Sigmoid colon (tissue), 4 donors: ENCODE results near the gene RPP30.

ENCODE experiments used
- CTCF ChIP-seq, 4 experiments: fragments of 450-650 bp in 3 of 4; fragments of 200-600 bp in 1 of 4; IDR thresholded peaks; one replicate each; pipeline ENCODE4 v1.5.1; 2016 to 2019; ENCODE audit warnings: antibody characterized with exemption in 4 of 4, mild to moderate bottlenecking in 3 of 4, moderate library complexity in 2 of 4
- POLR2A ChIP-seq, 2 donors: fragments of 450-650 bp; IDR thresholded peaks; one replicate each; pipeline ENCODE4 v1.6.1; 2016; ENCODE audit warnings: antibody characterized with exemption in 2 of 2, mild to moderate bottlenecking in 2 of 2, moderate library complexity in 2 of 2
- POLR2AphosphoS5 ChIP-seq, 4 donors: sonication (generic); formaldehyde crosslinking; IDR thresholded peaks; one replicate each; pipeline ENCODE4 v1.6.1; 2017; ENCODE audit warnings: antibody characterized with exemption in 4 of 4

- TF ChIP-seq POLR2A (IDR thresholded peaks at IDR 0.05): no peak
- no peak for TF ChIP-seq CTCF (IDR thresholded peaks at IDR 0.05)
- TF ChIP-seq POLR2AphosphoS5 (IDR thresholded peaks at IDR 0.05): no peak
Observed at GRCh38 chr10:90849956-90850749, 21.6 kb upstream of the RPP30 start.
